WTC11 (cell line): ENCODE results near the gene BAIAP2L1.

Experiments
- GABPB1 ChIP-seq: sonication (generic); formaldehyde crosslinking; IDR thresholded peaks from 2 replicates; pipeline ENCODE4 v1.8.1; 2023; ENCODE audit warnings: mild to moderate bottlenecking, missing genetic modification reagents
- MLX ChIP-seq: sonication (generic); formaldehyde crosslinking; IDR thresholded peaks from 2 replicates; pipeline ENCODE4 v1.8.1; 2023; ENCODE audit warnings: mild to moderate bottlenecking, missing genetic modification reagents, moderate library complexity
- NFE2L1 ChIP-seq: sonication (generic); formaldehyde crosslinking; IDR thresholded peaks from 2 replicates; pipeline ENCODE4 v1.8.1; 2023; ENCODE audit warnings: missing genetic modification reagents
- USF1 ChIP-seq: sonication (generic); formaldehyde crosslinking; IDR thresholded peaks from 2 replicates; pipeline ENCODE4 v1.8.0; 2022; ENCODE audit warnings: mild to moderate bottlenecking, missing genetic modification reagents
- ZNF416 ChIP-seq: fragments of 250-450 bp; sonication (Bioruptor Pico); IDR thresholded peaks from 2 replicates; pipeline ENCODE4 v1.9.0; 2021; ENCODE audit warnings: mild to moderate bottlenecking, inconsistent platforms
- ZNF423 ChIP-seq: fragments of 250-450 bp; sonication (Bioruptor Pico); IDR thresholded peaks from 2 replicates; pipeline ENCODE4 v2.1.2; 2022; ENCODE audit warnings: mild to moderate bottlenecking, moderate library complexity
- TF ChIP-seq, protein P1 (sequence below): fragments of 200-600 bp; IDR thresholded peaks from 2 replicates; pipeline ENCODE4 v1.8.0; 2022; ENCODE audit warnings: antibody characterized with exemption

DNA sequence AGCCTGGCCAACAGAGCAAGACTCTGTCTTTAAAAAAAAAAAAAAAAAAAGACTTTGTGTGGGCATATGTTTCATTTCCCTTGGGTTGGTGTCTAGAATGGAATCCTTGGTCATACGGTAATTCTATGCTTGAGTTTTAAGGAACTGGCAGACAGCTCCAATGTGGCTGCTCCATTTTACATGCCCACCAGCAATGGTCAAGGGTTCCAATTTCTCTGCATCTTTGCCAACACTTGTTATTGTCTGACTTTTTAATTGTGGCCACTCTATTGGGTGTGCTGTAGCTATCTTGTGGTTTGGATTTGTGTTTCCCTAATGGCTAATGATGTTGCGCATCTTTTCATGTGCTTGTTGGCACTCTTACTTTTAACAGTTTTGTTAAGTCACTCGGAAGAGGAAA, 61.8 kb downstream of the BAIAP2L1 start:
- TF ChIP-seq, protein P1, sequence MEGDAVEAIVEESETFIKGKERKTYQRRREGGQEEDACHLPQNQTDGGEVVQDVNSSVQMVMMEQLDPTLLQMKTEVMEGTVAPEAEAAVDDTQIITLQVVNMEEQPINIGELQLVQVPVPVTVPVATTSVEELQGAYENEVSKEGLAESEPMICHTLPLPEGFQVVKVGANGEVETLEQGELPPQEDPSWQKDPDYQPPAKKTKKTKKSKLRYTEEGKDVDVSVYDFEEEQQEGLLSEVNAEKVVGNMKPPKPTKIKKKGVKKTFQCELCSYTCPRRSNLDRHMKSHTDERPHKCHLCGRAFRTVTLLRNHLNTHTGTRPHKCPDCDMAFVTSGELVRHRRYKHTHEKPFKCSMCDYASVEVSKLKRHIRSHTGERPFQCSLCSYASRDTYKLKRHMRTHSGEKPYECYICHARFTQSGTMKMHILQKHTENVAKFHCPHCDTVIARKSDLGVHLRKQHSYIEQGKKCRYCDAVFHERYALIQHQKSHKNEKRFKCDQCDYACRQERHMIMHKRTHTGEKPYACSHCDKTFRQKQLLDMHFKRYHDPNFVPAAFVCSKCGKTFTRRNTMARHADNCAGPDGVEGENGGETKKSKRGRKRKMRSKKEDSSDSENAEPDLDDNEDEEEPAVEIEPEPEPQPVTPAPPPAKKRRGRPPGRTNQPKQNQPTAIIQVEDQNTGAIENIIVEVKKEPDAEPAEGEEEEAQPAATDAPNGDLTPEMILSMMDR, result no peak
- TF ChIP-seq USF1 (no peak), ZNF423 (CRISPR knock-in tag) (no peak), MLX (no peak), NFE2L1 (CRISPR knock-in tag) (no peak), ZNF416 (CRISPR knock-in tag) (no peak), GABPB1 (CRISPR knock-in tag) (no peak)
